ENCODE results near the gene MYBPH.

The MYBPH gene

DNA sequence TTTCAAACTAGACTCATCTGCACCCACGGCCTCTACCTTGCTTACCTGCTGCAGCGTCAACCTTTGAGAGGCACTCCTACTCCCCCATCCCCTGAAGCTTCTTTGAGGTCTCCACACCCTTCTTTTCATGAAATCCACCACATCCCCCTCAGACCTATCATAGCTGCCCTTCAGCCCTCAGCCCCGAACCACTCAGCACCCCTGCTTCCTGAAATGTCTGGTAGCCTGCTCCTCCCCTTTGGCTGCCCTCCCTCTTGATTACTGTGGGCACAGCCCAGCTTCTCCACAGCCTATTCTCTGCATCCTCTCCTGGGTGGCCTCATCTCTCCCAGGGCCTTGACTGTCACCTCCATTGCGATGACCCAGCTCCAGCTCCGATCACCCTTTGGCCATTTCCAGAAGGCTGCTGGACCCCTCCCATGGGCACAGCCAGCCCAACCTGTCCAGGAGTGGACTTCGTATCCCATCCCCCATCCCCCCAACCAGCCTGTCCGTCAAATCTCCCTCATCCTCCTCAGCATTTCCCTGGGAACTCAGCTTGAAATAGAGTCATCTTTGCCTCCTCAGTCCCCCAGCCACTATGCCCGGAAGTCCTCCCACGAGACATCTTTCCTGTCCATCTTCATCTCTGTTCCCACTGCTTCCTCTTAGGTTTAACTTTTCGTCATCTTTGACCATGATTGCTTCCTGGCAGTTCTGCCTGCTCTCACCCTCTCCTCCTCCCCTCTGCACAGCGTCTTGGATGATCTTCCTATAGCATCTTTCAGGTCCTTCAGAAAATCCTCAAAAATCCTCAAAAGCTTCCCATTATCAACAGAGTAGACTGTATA is 54.2 kb downstream of the MYBPH start:
- TF ChIP-seq, protein P1, sequence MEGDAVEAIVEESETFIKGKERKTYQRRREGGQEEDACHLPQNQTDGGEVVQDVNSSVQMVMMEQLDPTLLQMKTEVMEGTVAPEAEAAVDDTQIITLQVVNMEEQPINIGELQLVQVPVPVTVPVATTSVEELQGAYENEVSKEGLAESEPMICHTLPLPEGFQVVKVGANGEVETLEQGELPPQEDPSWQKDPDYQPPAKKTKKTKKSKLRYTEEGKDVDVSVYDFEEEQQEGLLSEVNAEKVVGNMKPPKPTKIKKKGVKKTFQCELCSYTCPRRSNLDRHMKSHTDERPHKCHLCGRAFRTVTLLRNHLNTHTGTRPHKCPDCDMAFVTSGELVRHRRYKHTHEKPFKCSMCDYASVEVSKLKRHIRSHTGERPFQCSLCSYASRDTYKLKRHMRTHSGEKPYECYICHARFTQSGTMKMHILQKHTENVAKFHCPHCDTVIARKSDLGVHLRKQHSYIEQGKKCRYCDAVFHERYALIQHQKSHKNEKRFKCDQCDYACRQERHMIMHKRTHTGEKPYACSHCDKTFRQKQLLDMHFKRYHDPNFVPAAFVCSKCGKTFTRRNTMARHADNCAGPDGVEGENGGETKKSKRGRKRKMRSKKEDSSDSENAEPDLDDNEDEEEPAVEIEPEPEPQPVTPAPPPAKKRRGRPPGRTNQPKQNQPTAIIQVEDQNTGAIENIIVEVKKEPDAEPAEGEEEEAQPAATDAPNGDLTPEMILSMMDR (IDR thresholded peaks at IDR 0.05; ENCODE audit: low read depth, low read length) = no peak
- H3K4me3 ChIP-seq (ENCODE audit: low read depth, low read length) = no peak overlapping the region

DNA sequence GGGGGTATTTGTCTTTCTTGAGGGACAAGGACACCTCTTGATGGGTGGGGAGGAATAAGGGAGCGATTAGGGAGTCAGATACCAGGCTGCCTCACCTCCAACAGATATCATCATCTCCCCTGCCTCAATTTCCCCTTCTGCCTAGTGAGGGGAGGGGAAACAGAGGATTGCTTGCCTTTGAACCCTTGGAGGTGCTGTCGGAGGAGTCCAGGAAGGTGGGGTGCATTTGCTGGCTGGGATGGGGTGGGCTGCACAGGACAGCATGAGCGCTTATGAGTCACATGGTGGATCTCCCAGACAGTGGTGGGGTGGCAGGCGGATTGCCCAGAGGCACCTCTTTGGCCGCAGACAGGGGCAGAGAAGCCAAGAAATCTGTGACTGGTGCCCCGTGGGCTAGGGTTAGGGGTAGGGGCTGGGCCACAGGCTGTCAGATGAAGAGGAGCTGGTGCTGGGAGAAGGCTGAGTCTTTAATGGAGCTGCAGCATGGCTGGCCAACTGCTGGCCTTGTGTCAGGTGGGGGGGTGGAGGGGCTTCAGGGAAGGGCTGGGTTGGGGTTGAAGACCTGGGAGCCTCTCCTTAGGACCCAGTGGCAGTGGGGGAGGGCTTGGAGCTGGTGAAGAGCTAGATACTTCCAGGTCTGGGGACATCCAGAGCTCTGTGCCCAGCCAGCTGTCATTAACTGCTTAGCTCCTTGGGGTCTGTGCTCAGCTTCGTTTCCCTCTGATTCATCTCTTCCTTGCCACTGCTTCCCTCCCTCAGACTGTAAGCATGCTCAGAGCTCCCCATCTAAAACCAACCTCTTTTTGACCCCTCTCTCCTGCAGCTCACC is 55.1 kb downstream of the MYBPH start:
- TF ChIP-seq, protein P1 (IDR thresholded peaks at IDR 0.05; ENCODE audit: low read depth, low read length) = no peak
- no peak overlapping the region for H3K4me3 ChIP-seq (ENCODE audit: low read depth, low read length)

Data from WI38 (cell line).